Stomach (tissue), 9 donors: ENCODE results near the gene CDK3. TPM values are rescaled to one million over a fixed set of nuclear protein-coding genes. Genes with fewer than 3 reads are reported as not detected.

Source experiments
- DNase-seq, 2 donors: peaks; one replicate each; pipeline versions ENCODE4 v3.0.0 to v3.0.0-alpha.2; 2013 to 2019
- H3K27ac ChIP-seq, 5 donors: fragments of 200-600 bp in 4 of 5; sonication (generic) in 4 of 5; one replicate each; pipeline ENCODE4 v1.5.1; 2013 to 2019; ENCODE audit warnings: mild to moderate bottlenecking in 1 of 5, moderate library complexity in 1 of 5
- H3K27me3 ChIP-seq, 3 donors: fragments of 200-600 bp; sonication (generic); one replicate each; pipeline ENCODE4 v1.5.1; 2017 to 2019; ENCODE audit warnings: mixed run types in 1 of 3
- H3K36me3 ChIP-seq, 4 donors: fragments of 200-600 bp; sonication (generic); 1 replicate in 3 of 4; 2 replicates in 1 of 4; pipeline ENCODE4 v1.5.1; 2016 to 2019
- H3K4me1 ChIP-seq, 4 donors: fragments of 200-600 bp; sonication (generic); one replicate each; pipeline ENCODE4 v1.5.1; 2016 to 2019
- H3K4me3 ChIP-seq, 4 donors: fragments of 200-600 bp; sonication (generic) in 3 of 4; one replicate each; pipeline ENCODE4 v1.5.1; 2016 to 2019; ENCODE audit warnings: mild to moderate bottlenecking in 1 of 4
- H3K9me3 ChIP-seq, 4 donors: fragments of 200-600 bp; sonication (generic); one replicate each; pipeline ENCODE4 v1.5.1; 2016 to 2019
- CTCF ChIP-seq, 7 experiments: fragments of 450-650 bp in 4 of 7; fragments of 200-600 bp in 3 of 7; sonication (generic) in 3 of 7; IDR thresholded peaks; one replicate each; pipeline ENCODE4 v1.5.1; 2016 to 2019; ENCODE audit warnings: antibody characterized with exemption in 7 of 7, control low read depth in 2 of 7, mild to moderate bottlenecking in 1 of 7
- EP300 ChIP-seq: sonication (generic); formaldehyde crosslinking; IDR thresholded peaks from one replicate; pipeline ENCODE4 v1.6.1; 2017; ENCODE audit warnings: antibody characterized with exemption
- POLR2A ChIP-seq, 4 donors: fragments of 450-650 bp; IDR thresholded peaks; one replicate each; pipeline ENCODE4 v1.6.1; 2016; ENCODE audit warnings: antibody characterized with exemption in 4 of 4, control low read depth in 2 of 4, mild to moderate bottlenecking in 1 of 4, moderate library complexity in 1 of 4
- POLR2AphosphoS5 ChIP-seq, 3 donors: sonication (generic); formaldehyde crosslinking; IDR thresholded peaks; one replicate each; pipeline ENCODE4 v1.6.1; 2016; ENCODE audit warnings: antibody characterized with exemption in 3 of 3
- WGBS, 5 donors: extraction: QIAGEN DNeasy Blood & Tissue Kit in 3 of 5; methylation state at CpG; one replicate each; pipeline versions ENCODE4 v1.1.5 to v1.1.7; 2013 to 2018; 5-methylcytosine and 5-hydroxymethylcytosine counted together
- intact Hi-C: fragments of 100-400 bp; cut with DNase I; formaldehyde crosslinking; loops from one replicate; pipeline ENCODE4 v1.15.1; 2023; ENCODE audit warnings: low total_unique reads
- polyA plus RNA-seq, 3 donors: library from polyadenylated mRNA; stranded (reverse); fragments of 200-250 nt; gene quantifications; one replicate each; pipeline ENCODE4 v1.2.3, GENCODE V29; 2013
- total RNA-seq, 5 donors: library from RNA; depleted of rRNA; stranded (reverse); fragments of >200 nt; gene quantifications; one replicate each; pipeline versions ENCODE4 v1.1.0 to v1.2.3, GENCODE V29; 2014 to 2016
- donor health status: healthy with polysubstance abuse.
- donor health status: Bipolar disorder and iron deficiency.
- donor health status: healthy.

The CDK3 gene
- total and polyA plus RNA-seq, 8 donors, result 3.1 to 20.4 (median 8.2) TPM; not detected in 1

- TF ChIP-seq CTCF (IDR thresholded peaks at IDR 0.05) (no peak), POLR2AphosphoS5 (IDR thresholded peaks at IDR 0.05) (no peak)
- H3K9me3 ChIP-seq, result no peaks in the 10 kb centered on the region
- no peak overlapping the region for H3K27ac ChIP-seq
- intact Hi-C loops, result no loop called here
- 82 to 88% (median 86%) methylated on average over 9 to 11 of the region's 11 CpGs for WGBS, 5 donors
- DNase-seq, result no peak
- H3K36me3 ChIP-seq, result peaks cover 0 to 22% (median 10%) of the 10 kb centered on the region in 4 donors
- no peak overlapping the region for H3K4me3 ChIP-seq
- peaks cover 0 to 16% (median 11%) of the 10 kb centered on the region in 4 donors for H3K4me1 ChIP-seq
- peaks cover 0 to 21% (median 0%) of the 10 kb centered on the region in 3 donors for H3K27me3 ChIP-seq
Observed at GRCh38 chr17:76018340-76018680, 17.7 kb downstream of the CDK3 start.

GRCh38 chr17:76018801-76019200 lies 18.1 kb downstream of the CDK3 start:
- DNase-seq, result no peak
- Histone ChIP-seq H3K9me3 (no peaks in the 10 kb centered on the region), H3K36me3 (peaks cover 0 to 22% (median 12%) of the 10 kb centered on the region in 4 donors), H3K4me3 (no peak overlapping the region), H3K4me1 (peaks cover 0 to 16% (median 11%) of the 10 kb centered on the region in 4 donors), H3K27me3 (peaks cover 0 to 21% (median 0%) of the 10 kb centered on the region in 3 donors), H3K27ac (no peak overlapping the region)
- TF ChIP-seq EP300, result no peak
- no peak for TF ChIP-seq POLR2A (IDR thresholded peaks at IDR 0.05)
- no peak for TF ChIP-seq CTCF (IDR thresholded peaks at IDR 0.05)
- no peak for TF ChIP-seq POLR2AphosphoS5 (IDR thresholded peaks at IDR 0.05)
- 85 to 92% (median 91%) methylated on average over 12 to 13 of the region's 13 CpGs for WGBS, 5 donors
- intact Hi-C loops, result no loop called here

- Histone ChIP-seq H3K9me3 (no peaks in the 10 kb centered on the region), H3K27ac (no peak overlapping the region), H3K4me1 (peaks cover 0 to 5% (median 2%) of the 10 kb centered on the region in 4 donors), H3K27me3 (peaks cover 0 to 18% (median 0%) of the 10 kb centered on the region in 3 donors), H3K4me3 (no peak overlapping the region), H3K36me3 (peaks cover 0 to 22% (median 12%) of the 10 kb centered on the region in 4 donors)
- TF ChIP-seq CTCF (IDR thresholded peaks at IDR 0.05), result no peak
- TF ChIP-seq POLR2AphosphoS5 (IDR thresholded peaks at IDR 0.05), result no peak
- no peak for TF ChIP-seq POLR2A (IDR thresholded peaks at IDR 0.05)
- no peak for TF ChIP-seq EP300
- 87 to 92% (median 88%) methylated on average over 6 of the region's 6 CpGs for WGBS, 5 donors
- no peak for DNase-seq
- intact Hi-C loops, result loop anchor here (10.0 kb wide), 1 partner anchor 275 kb away; no protein-coding TSS in a partner anchor
Observed at GRCh38 chr17:76019833-76020467, 19.3 kb downstream of the CDK3 start.

- no peak for TF ChIP-seq CTCF (IDR thresholded peaks at IDR 0.05)
- TF ChIP-seq EP300, result no peak
- no peak for TF ChIP-seq POLR2AphosphoS5 (IDR thresholded peaks at IDR 0.05)
- no peak for TF ChIP-seq POLR2A (IDR thresholded peaks at IDR 0.05)
- WGBS, 5 donors, result 82 to 88% (median 86%) methylated on average over 21 to 24 of the region's 24 CpGs; no CpG with 5 or more reads in 1 of the 5 donors
- Histone ChIP-seq H3K4me1 (peaks cover 0 to 15% (median 8%) of the 10 kb centered on the region in 4 donors), H3K27me3 (peaks cover 0 to 17% (median 0%) of the 10 kb centered on the region in 3 donors), H3K27ac (no peak overlapping the region), H3K9me3 (no peaks in the 10 kb centered on the region), H3K36me3 (peaks cover 0 to 22% (median 12%) of the 10 kb centered on the region in 4 donors), H3K4me3 (no peak overlapping the region)
- intact Hi-C loops, result loop anchor here (10.0 kb wide), 1 partner anchor 273 kb away; no protein-coding TSS in a partner anchor
- no peak for DNase-seq
Observed at GRCh38 chr17:76022285-76022684, 21.6 kb downstream of the CDK3 start.
